Measurements from ENCODE around the gene BICRA.

The BICRA gene

DNA sequence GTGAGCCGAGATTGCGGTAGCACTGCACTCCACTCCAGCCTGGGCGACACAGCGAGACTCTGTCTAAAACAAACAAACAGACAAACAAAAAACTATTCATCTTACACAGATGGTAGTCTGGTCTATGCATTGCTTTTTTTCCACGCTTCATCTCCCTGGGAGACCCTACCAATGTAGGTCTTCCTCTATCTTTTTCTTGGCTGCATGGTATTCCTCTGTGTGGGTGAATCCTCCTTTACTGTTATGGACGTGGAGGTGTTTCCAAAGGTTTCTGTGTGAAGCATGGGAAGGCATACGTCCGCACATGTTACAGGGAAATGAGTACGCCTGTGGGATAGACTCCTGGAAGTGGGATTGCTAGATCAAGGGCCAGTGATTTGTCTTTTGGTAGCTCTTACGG, 5.6 kb downstream of the BICRA start:
- H3K4me3 ChIP-seq (ENCODE audit: low read length) = no peak overlapping the region
- H3K4me1 ChIP-seq (ENCODE audit: low read length) = no peaks in the 10 kb centered on the region
- no peak overlapping the region for H3K4me2 ChIP-seq (ENCODE audit: low read depth, low read length)
- DNase-seq = no peak
- H3K36me3 ChIP-seq (replicated peaks; ENCODE audit: insufficient read depth, low read length) = no peaks in the 10 kb centered on the region
- H3K9me3 ChIP-seq (replicated peaks; ENCODE audit: insufficient read depth, low read length) = no peaks in the 10 kb centered on the region
- H3K9me2 ChIP-seq (replicated peaks; ENCODE audit: insufficient read depth, low read length) = no peaks in the 10 kb centered on the region
- no peak overlapping the region for H2AFZ ChIP-seq (ENCODE audit: low read length)
- H3K27ac ChIP-seq (ENCODE audit: low read length) = no peak overlapping the region
- H3K9ac ChIP-seq (ENCODE audit: low read length) = no peak overlapping the region
- TF ChIP-seq EZH2 (optimal IDR thresholded peaks at IDR 0.05; ENCODE audit: low read depth, low read length) (no peak), EZH2phosphoT487 (IDR thresholded peaks at IDR 0.05; ENCODE audit: low read length) (no peak)
- TF ChIP-seq, protein P1, sequence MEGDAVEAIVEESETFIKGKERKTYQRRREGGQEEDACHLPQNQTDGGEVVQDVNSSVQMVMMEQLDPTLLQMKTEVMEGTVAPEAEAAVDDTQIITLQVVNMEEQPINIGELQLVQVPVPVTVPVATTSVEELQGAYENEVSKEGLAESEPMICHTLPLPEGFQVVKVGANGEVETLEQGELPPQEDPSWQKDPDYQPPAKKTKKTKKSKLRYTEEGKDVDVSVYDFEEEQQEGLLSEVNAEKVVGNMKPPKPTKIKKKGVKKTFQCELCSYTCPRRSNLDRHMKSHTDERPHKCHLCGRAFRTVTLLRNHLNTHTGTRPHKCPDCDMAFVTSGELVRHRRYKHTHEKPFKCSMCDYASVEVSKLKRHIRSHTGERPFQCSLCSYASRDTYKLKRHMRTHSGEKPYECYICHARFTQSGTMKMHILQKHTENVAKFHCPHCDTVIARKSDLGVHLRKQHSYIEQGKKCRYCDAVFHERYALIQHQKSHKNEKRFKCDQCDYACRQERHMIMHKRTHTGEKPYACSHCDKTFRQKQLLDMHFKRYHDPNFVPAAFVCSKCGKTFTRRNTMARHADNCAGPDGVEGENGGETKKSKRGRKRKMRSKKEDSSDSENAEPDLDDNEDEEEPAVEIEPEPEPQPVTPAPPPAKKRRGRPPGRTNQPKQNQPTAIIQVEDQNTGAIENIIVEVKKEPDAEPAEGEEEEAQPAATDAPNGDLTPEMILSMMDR (IDR thresholded peaks at IDR 0.05; ENCODE audit: low read length) = no peak
- peaks cover 87% of the 10 kb centered on the region for H3K79me2 ChIP-seq (ENCODE audit: low read length)
- H3K27me3 ChIP-seq (replicated peaks; ENCODE audit: insufficient read depth, low read length) = no peaks in the 10 kb centered on the region
- peaks cover 3% of the 10 kb centered on the region for H3F3A ChIP-seq (ENCODE audit: insufficient read depth, low read length)
- H4K20me1 ChIP-seq (ENCODE audit: insufficient read depth, low read length) = no peaks in the 10 kb centered on the region; the same call in 1 of the 2 replicates

GRCh38 chr19:47615230-47615629, 6.3 kb downstream of the BICRA start:
- no peak overlapping the region for H3K4me3 ChIP-seq (ENCODE audit: low read length)
- no peaks in the 10 kb centered on the region for H3K4me1 ChIP-seq (ENCODE audit: low read length)
- no peak overlapping the region for H2AFZ ChIP-seq (ENCODE audit: low read length)
- H3K27ac ChIP-seq (ENCODE audit: low read length) = no peak overlapping the region
- no peak overlapping the region for H3K4me2 ChIP-seq (ENCODE audit: low read depth, low read length)
- H3F3A ChIP-seq (ENCODE audit: insufficient read depth, low read length) = no peaks in the 10 kb centered on the region
- no peaks in the 10 kb centered on the region for H3K27me3 ChIP-seq (replicated peaks; ENCODE audit: insufficient read depth, low read length)
- H3K79me2 ChIP-seq (ENCODE audit: low read length) = peaks cover 84% of the 10 kb centered on the region
- no peak for DNase-seq
- TF ChIP-seq EZH2 (optimal IDR thresholded peaks at IDR 0.05; ENCODE audit: low read depth, low read length) (no peak), EZH2phosphoT487 (IDR thresholded peaks at IDR 0.05; ENCODE audit: low read length) (no peak)
- TF ChIP-seq, protein P1 (IDR thresholded peaks at IDR 0.05; ENCODE audit: low read length) = no peak
- H4K20me1 ChIP-seq (ENCODE audit: insufficient read depth, low read length) = no peaks in the 10 kb centered on the region; the same call in 1 of the 2 replicates
- H3K9ac ChIP-seq (ENCODE audit: low read length) = no peak overlapping the region
- no peaks in the 10 kb centered on the region for H3K9me2 ChIP-seq (replicated peaks; ENCODE audit: insufficient read depth, low read length)
- no peaks in the 10 kb centered on the region for H3K36me3 ChIP-seq (replicated peaks; ENCODE audit: insufficient read depth, low read length)
- no peaks in the 10 kb centered on the region for H3K9me3 ChIP-seq (replicated peaks; ENCODE audit: insufficient read depth, low read length)

- H3K9ac ChIP-seq (ENCODE audit: low read length) = no peak overlapping the region
- no peaks in the 10 kb centered on the region for H3K4me1 ChIP-seq (ENCODE audit: low read length)
- no peak overlapping the region for H3K4me2 ChIP-seq (ENCODE audit: low read depth, low read length)
These were observed 6.8 kb downstream of the BICRA start for GRCh38 chr19:47615714-47616113.

More at GRCh38 chr19:47615714-47616113, 6.8 kb downstream of the BICRA start:
- Histone ChIP-seq H3K9me2 (replicated peaks; ENCODE audit: insufficient read depth, low read length) (no peaks in the 10 kb centered on the region), H3K79me2 (ENCODE audit: low read length) (peaks cover 82% of the 10 kb centered on the region), H4K20me1 (ENCODE audit: insufficient read depth, low read length) (no peaks in the 10 kb centered on the region; the same call in 1 of the 2 replicates), H3K27ac (ENCODE audit: low read length) (no peak overlapping the region), H3K36me3 (replicated peaks; ENCODE audit: insufficient read depth, low read length) (no peaks in the 10 kb centered on the region), H2AFZ (ENCODE audit: low read length) (no peak overlapping the region), H3F3A (ENCODE audit: insufficient read depth, low read length) (no peaks in the 10 kb centered on the region), H3K4me3 (ENCODE audit: low read length) (no peak overlapping the region), H3K27me3 (replicated peaks; ENCODE audit: insufficient read depth, low read length) (no peaks in the 10 kb centered on the region), H3K9me3 (replicated peaks; ENCODE audit: insufficient read depth, low read length) (no peaks in the 10 kb centered on the region)
- TF ChIP-seq EZH2phosphoT487 (IDR thresholded peaks at IDR 0.05; ENCODE audit: low read length) (no peak), EZH2 (optimal IDR thresholded peaks at IDR 0.05; ENCODE audit: low read depth, low read length) (no peak)
- TF ChIP-seq, protein P1 (IDR thresholded peaks at IDR 0.05; ENCODE audit: low read length) = no peak
- no peak for DNase-seq
